ENCODE data around the gene PPFIA1.

The PPFIA1 gene

DNA sequence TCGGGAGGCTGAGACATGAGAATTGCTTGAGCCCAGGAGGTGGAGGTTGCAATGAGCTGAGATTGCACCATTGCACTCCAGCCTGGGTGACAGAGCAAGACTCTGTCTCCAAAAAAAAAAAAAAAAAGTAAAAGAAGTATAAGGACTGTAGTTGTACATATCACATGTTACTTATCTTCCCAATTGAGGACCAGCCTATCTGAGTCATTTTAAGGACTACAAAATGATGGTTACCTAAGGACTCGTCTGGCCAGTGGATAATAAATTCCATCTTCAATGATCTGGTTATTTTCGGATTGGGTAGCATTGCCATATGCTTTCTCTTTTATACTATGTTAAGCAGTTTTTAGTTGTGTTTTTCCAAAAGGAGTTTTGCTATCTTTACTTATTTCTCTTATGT is 55.3 kb downstream of the PPFIA1 start:
- H3K4me2 ChIP-seq (ENCODE audit: low read depth, low read length, poor library complexity, severe bottlenecking) = no peak overlapping the region
- H3K27ac ChIP-seq (ENCODE audit: low read depth, low read length) = no peak overlapping the region
- H3K9me2 ChIP-seq (replicated peaks; ENCODE audit: insufficient read depth, low read length) = no peaks in the 10 kb centered on the region
- no peaks in the 10 kb centered on the region for H4K20me1 ChIP-seq (ENCODE audit: low read depth, low read length)
- H3K36me3 ChIP-seq (ENCODE audit: low read length) = peaks cover 17% of the 10 kb centered on the region; the same call in 1 of the 2 replicates
- H2AFZ ChIP-seq (ENCODE audit: low read depth, low read length, severe bottlenecking) = no peak overlapping the region
- no peaks in the 10 kb centered on the region for H3K27me3 ChIP-seq (ENCODE audit: low read length)
- H3F3A ChIP-seq (ENCODE audit: insufficient read depth) = no peaks in the 10 kb centered on the region
- H3K9ac ChIP-seq (ENCODE audit: low read length) = no peak overlapping the region
- H3K4me3 ChIP-seq (ENCODE audit: insufficient read depth, low read length, poor library complexity, severe bottlenecking) = no peak overlapping the region
- H3K9me3 ChIP-seq (ENCODE audit: insufficient read depth, low read length) = no peaks in the 10 kb centered on the region
- no peaks in the 10 kb centered on the region for H3K79me2 ChIP-seq (ENCODE audit: insufficient read depth, low read length)
- TF ChIP-seq, protein P1, sequence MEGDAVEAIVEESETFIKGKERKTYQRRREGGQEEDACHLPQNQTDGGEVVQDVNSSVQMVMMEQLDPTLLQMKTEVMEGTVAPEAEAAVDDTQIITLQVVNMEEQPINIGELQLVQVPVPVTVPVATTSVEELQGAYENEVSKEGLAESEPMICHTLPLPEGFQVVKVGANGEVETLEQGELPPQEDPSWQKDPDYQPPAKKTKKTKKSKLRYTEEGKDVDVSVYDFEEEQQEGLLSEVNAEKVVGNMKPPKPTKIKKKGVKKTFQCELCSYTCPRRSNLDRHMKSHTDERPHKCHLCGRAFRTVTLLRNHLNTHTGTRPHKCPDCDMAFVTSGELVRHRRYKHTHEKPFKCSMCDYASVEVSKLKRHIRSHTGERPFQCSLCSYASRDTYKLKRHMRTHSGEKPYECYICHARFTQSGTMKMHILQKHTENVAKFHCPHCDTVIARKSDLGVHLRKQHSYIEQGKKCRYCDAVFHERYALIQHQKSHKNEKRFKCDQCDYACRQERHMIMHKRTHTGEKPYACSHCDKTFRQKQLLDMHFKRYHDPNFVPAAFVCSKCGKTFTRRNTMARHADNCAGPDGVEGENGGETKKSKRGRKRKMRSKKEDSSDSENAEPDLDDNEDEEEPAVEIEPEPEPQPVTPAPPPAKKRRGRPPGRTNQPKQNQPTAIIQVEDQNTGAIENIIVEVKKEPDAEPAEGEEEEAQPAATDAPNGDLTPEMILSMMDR (IDR thresholded peaks at IDR 0.05; ENCODE audit: insufficient read depth, low read length, poor library complexity, severe bottlenecking) = no peak
- no peak for TF ChIP-seq EZH2phosphoT487 (conservative IDR thresholded peaks at IDR 0.05; ENCODE audit: low read length)

DNA sequence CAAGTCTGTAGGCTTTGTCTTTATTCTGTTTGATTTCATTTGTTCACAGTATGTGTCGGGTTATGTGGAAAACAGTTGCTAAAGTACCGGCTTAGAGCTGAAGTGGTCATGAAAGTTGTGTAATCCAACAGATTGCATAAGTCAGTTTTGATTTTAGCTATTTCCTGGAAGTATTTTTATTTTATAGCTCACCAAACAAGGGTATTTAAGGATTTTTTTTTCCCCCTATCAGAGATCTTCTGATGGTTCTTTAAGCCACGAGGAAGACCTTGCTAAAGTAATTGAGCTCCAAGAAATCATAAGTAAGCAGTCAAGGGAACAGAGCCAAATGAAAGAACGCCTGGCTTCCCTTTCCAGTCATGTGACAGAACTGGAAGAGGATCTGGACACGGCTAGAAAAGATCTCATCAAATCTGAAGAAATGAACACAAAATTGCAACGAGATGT is 55.9 kb downstream of the PPFIA1 start:
- Histone ChIP-seq H3K9ac (ENCODE audit: low read length) (no peak overlapping the region), H3K4me2 (ENCODE audit: low read depth, low read length, poor library complexity, severe bottlenecking) (no peak overlapping the region), H3F3A (ENCODE audit: insufficient read depth) (no peaks in the 10 kb centered on the region), H3K9me2 (replicated peaks; ENCODE audit: insufficient read depth, low read length) (no peaks in the 10 kb centered on the region), H3K27me3 (ENCODE audit: low read length) (no peaks in the 10 kb centered on the region), H4K20me1 (ENCODE audit: low read depth, low read length) (no peaks in the 10 kb centered on the region), H3K4me3 (ENCODE audit: insufficient read depth, low read length, poor library complexity, severe bottlenecking) (no peak overlapping the region), H3K9me3 (ENCODE audit: insufficient read depth, low read length) (no peaks in the 10 kb centered on the region), H3K79me2 (ENCODE audit: insufficient read depth, low read length) (no peaks in the 10 kb centered on the region), H3K27ac (ENCODE audit: low read depth, low read length) (no peak overlapping the region), H2AFZ (ENCODE audit: low read depth, low read length, severe bottlenecking) (no peak overlapping the region), H3K36me3 (ENCODE audit: low read length) (peaks cover 17% of the 10 kb centered on the region; the same call in 1 of the 2 replicates)
- TF ChIP-seq, protein P1 (IDR thresholded peaks at IDR 0.05; ENCODE audit: insufficient read depth, low read length, poor library complexity, severe bottlenecking) = no peak
- TF ChIP-seq EZH2phosphoT487 (conservative IDR thresholded peaks at IDR 0.05; ENCODE audit: low read length) = no peak

DNA sequence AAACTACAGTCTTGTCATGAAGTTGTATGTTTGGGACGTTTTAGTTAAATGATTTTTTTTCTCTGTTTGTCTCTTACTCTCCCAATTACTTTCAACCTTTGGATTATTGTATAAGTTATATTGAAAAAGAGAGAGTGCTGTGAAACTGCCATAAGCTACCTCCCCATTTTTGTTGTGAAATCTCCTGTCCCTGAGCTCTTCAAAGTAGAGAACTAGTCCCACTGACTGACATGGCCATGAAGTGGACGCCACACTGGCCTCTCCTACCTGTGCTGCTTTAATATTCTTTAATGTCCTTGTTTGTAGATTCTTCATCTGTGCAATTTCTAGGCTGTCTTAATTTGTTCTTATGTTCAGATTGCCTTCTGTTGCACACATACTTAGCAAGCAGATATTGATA is 56.3 kb downstream of the PPFIA1 start:
- Histone ChIP-seq H3K4me2 (ENCODE audit: low read depth, low read length, poor library complexity, severe bottlenecking) (no peak overlapping the region), H3K4me3 (ENCODE audit: insufficient read depth, low read length, poor library complexity, severe bottlenecking) (no peak overlapping the region), H3K27ac (ENCODE audit: low read depth, low read length) (no peak overlapping the region), H3K79me2 (ENCODE audit: insufficient read depth, low read length) (no peaks in the 10 kb centered on the region), H3F3A (ENCODE audit: insufficient read depth) (no peaks in the 10 kb centered on the region), H3K9me2 (replicated peaks; ENCODE audit: insufficient read depth, low read length) (no peaks in the 10 kb centered on the region), H2AFZ (ENCODE audit: low read depth, low read length, severe bottlenecking) (no peak overlapping the region), H3K27me3 (ENCODE audit: low read length) (no peaks in the 10 kb centered on the region), H4K20me1 (ENCODE audit: low read depth, low read length) (no peaks in the 10 kb centered on the region), H3K36me3 (ENCODE audit: low read length) (peaks cover 17% of the 10 kb centered on the region; the same call in 1 of the 2 replicates), H3K9me3 (ENCODE audit: insufficient read depth, low read length) (no peaks in the 10 kb centered on the region), H3K9ac (ENCODE audit: low read length) (no peak overlapping the region)
- TF ChIP-seq, protein P1 (IDR thresholded peaks at IDR 0.05; ENCODE audit: insufficient read depth, low read length, poor library complexity, severe bottlenecking) = no peak
- TF ChIP-seq EZH2phosphoT487 (conservative IDR thresholded peaks at IDR 0.05; ENCODE audit: low read length) = no peak
